BJ (cell line): ENCODE measurements around the gene ELAVL1. TPM values are rescaled to one million over a fixed set of nuclear protein-coding genes. Genes with fewer than 3 reads are reported as not detected.
"Not testable (repeated sequence)": the region's sequence is repeated elsewhere in the genome, so short reads cannot be mapped to it uniquely, and the experiment has no call there.

Source experiments
- CTCF ChIA-PET: fragments of 350-600 bp; formaldehyde crosslinking; extraction: SDS; loops from one replicate; lab custom pipeline; 2021; ENCODE audit warnings: antibody characterized with exemption, inconsistent platforms; lab: Yijun Ruan, JAX
- POLR2A ChIA-PET: fragments of 300-600 bp; sonication (Branson Sonifier 250); formaldehyde crosslinking; extraction: SDS; loops from one replicate; lab custom pipeline; 2021; ENCODE audit warnings: antibody characterized with exemption; lab: Charles Lee
- DNase-seq: peaks from one replicate; pipeline ENCODE4 v3.0.0-alpha.2; 2011; ENCODE audit warnings: low read depth
- H3K27me3 ChIP-seq: 2 replicates; pipeline ENCODE4 v1.6.0; 2011; ENCODE audit warnings: low read length; ENCODE audit not compliant: control insufficient read depth, insufficient read depth
- H3K36me3 ChIP-seq: 2 replicates; pipeline ENCODE4 v1.5.1; 2011; ENCODE audit warnings: low read length; ENCODE audit not compliant: control insufficient read depth, insufficient read depth
- H3K4me3 ChIP-seq: 2 replicates; pipeline ENCODE4 v1.5.1; 2011; ENCODE audit warnings: low read depth, mild to moderate bottlenecking, control low read depth, low read length
- CTCF ChIP-seq: IDR thresholded peaks from 2 replicates; pipeline ENCODE4 v1.5.1; 2011; ENCODE audit warnings: low read depth, mild to moderate bottlenecking, control low read depth, inconsistent platforms, low read length, moderate library complexity; ENCODE audit not compliant: insufficient read depth
- polyA plus RNA-seq: library from polyadenylated mRNA; depleted of rRNA; stranded (reverse); fragments of >200 nt; gene quantifications from 2 replicates; pipeline ENCODE4 v1.2.3, GENCODE V29; 2011

The ELAVL1 gene
- polyA plus RNA-seq, 1 experiment = 41.2 TPM

- POLR2A ChIA-PET = no interaction called here
- Histone ChIP-seq H3K36me3 (peaks cover 14% of the 10 kb centered on the region), H3K4me3 (no peak overlapping the region), H3K27me3 (no peaks in the 10 kb centered on the region)
- no peak for DNase-seq
- TF ChIP-seq CTCF = no peak
- CTCF ChIA-PET = interaction anchor here (1.1 kb wide), 1 partner anchor 8 kb away, joined by 4 read pairs; no protein-coding TSS in a partner anchor
Measured at GRCh38 chr19:7962644-7963268, 42.7 kb downstream of the ELAVL1 start.

GRCh38 chr19:7961920-7962626 is 43.4 kb downstream of the ELAVL1 start:
- DNase-seq = no peak
- POLR2A ChIA-PET = no interaction called here
- no peak for TF ChIP-seq CTCF
- Histone ChIP-seq H3K36me3 (peaks cover 9% of the 10 kb centered on the region), H3K4me3 (no peak overlapping the region), H3K27me3 (no peaks in the 10 kb centered on the region)
- CTCF ChIA-PET = interaction anchor here (1.1 kb wide), 1 partner anchor 9 kb away, joined by 4 read pairs; no protein-coding TSS in a partner anchor

- H3K36me3 ChIP-seq, H3K4me3 ChIP-seq, H3K27me3 ChIP-seq, DNase-seq, POLR2A ChIA-PET: not testable (repeated sequence)
- CTCF ChIA-PET = interaction anchor here (1.9 to 2.9 kb wide), 2 partner anchors 9 to 17 kb away, joined by 7 to 16 read pairs; partner anchors contain the start of gene TIMM44
Measured at GRCh38 chr19:7961082-7961481, 44.4 kb downstream of the ELAVL1 start.

DNA sequence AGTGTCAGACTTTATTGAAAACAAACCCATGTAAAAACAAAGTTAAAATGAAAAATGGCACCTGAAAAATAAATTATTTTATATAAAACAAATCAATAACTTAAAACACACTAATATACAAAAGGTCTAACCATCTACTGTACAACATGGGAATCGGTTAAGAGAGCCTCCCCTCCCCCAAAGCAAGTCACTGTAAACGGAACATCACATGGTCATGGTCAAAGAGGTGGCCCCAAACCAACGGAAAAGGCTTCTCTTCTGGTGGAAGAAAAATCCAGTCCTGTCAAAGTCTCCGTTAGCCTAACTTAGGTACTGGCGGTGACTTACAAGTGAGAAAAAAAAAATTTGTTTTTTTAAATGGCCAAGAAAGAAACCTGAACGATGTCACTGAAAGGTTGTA is 46.2 kb downstream of the ELAVL1 start:
- Histone ChIP-seq H3K27me3 (no peaks in the 10 kb centered on the region), H3K36me3 (peaks cover 9% of the 10 kb centered on the region), H3K4me3 (no peak overlapping the region)
- CTCF ChIA-PET = interaction anchor here (0.9 to 2.9 kb wide), 5 partner anchors 11 to 55 kb away, joined by 3 to 16 read pairs (median 6); partner anchors contain the start of genes MAP2K7 and TIMM44
- no peak for TF ChIP-seq CTCF
- no peak for DNase-seq
- POLR2A ChIA-PET = no interaction called here

- POLR2A ChIA-PET = no interaction called here
- DNase-seq = no peak
- CTCF ChIA-PET = interaction anchor here (0.6 kb wide), 1 partner anchor 304 kb away, joined by 3 read pairs; no protein-coding TSS in a partner anchor
- TF ChIP-seq CTCF = no peak
- H3K36me3 ChIP-seq = peaks cover 3% of the 10 kb centered on the region
- H3K4me3 ChIP-seq = no peak overlapping the region
- no peaks in the 10 kb centered on the region for H3K27me3 ChIP-seq
Measured at GRCh38 chr19:7955696-7956095, 49.7 kb downstream of the ELAVL1 start.
